ENCODE results near the gene ZNF740.

Gene ZNF740

DNA sequence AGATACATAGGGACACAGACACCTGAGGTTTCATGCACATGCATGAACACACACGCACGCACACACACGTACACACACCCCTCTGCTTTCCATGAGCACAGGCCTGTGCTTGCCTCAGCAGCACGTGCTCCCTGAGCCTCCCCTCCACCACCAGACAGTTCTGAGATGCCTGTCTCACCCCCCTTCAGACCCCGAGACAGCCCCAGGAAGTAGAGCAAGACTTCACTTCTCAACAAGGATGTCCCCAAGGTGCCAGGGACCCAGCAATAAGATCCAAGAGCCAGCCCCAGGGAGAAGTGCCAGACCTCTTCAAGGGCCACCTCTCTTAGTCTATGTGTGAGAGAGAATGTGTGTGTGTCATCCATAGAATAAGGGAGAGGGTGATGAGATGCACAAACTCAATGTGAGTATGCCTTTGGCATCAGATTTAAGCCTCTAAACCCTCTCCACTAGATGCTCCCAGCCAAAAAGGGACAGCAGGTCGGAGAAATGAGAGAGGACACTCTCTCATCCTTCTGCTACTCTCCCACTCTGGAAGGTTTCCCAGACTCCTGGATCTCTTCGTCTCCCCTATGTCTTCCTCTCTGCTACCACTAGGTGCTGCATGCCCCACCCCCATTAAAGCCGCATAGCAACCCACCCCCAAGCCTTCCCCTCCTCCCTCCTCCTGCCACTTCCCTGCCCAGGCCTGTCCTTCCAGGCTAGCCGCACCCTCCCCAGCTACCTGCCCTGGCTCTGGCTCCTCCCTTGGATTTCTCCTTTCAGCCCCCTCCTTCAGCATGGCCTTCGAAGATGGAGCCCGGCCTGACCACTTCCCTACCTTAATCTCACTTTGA, 43.8 kb downstream of the ZNF740 start:
- Histone ChIP-seq H3K14ac (ENCODE audit: low read length) (peak overlapping the region; percentile 78), H2BK5ac (ENCODE audit: low read depth, low read length, poor library complexity) (peak overlapping the region; percentile 66), H3K23ac (ENCODE audit: low read length) (no peak overlapping the region), H3K4ac (ENCODE audit: low read depth, low read length) (peak overlapping the region; percentile 57), H4K8ac (ENCODE audit: low read depth, low read length) (peak overlapping the region; percentile 86), H3K4me1 (ENCODE audit: control insufficient read depth in 1 of 2, insufficient read depth in 2 of 2, low read length in 2 of 2) (peaks cover 31 to 35% of the 10 kb centered on the region in 2 experiments), H4K12ac (ENCODE audit: low read depth, low read length) (no peak overlapping the region), H3K79me1 (ENCODE audit: low read length) (peaks cover 28% of the 10 kb centered on the region), H3K9ac (ENCODE audit: low read length) (no peak overlapping the region), H3K27ac (ENCODE audit: low read depth, low read length) (peak overlapping the region; percentile 75), H3K36me3 (ENCODE audit: control insufficient read depth in 1 of 2, insufficient read depth in 2 of 2, low read length in 2 of 2) (peaks cover 0 to 4% of the 10 kb centered on the region in 2 experiments), H3K18ac (ENCODE audit: low read length) (peak overlapping the region; percentile 84), H2AFZ (ENCODE audit: insufficient read depth, low read length, poor library complexity) (peak overlapping the region; percentile 20), H3K9me3 (ENCODE audit: insufficient read depth, low read depth, low read length) (no peaks in the 10 kb centered on the region), H2AK5ac (ENCODE audit: low read length) (peak overlapping the region; percentile 26), H3K79me2 (ENCODE audit: control insufficient read depth, insufficient read depth, low read length, poor library complexity) (peaks cover 4% of the 10 kb centered on the region), H3K4me2 (ENCODE audit: low read length) (peak overlapping the region; percentile 26), H4K91ac (ENCODE audit: low read depth, low read length) (peak overlapping the region; percentile 88), H3K27me3 (ENCODE audit: insufficient read depth, low read length) (peaks cover 2% of the 10 kb centered on the region), H2BK12ac (ENCODE audit: low read length) (peak overlapping the region; percentile 85), H3K4me3 (ENCODE audit: low read depth, low read length) (no peak overlapping the region), H2BK120ac (ENCODE audit: insufficient read depth, low read length, poor library complexity) (peak overlapping the region; percentile 57)
- DNase-seq, result no peak
- WGBS (ENCODE audit: extremely low coverage, insufficient coverage, insufficient read length), result no CpG with 5 or more reads among the region's 11 CpGs

DNA sequence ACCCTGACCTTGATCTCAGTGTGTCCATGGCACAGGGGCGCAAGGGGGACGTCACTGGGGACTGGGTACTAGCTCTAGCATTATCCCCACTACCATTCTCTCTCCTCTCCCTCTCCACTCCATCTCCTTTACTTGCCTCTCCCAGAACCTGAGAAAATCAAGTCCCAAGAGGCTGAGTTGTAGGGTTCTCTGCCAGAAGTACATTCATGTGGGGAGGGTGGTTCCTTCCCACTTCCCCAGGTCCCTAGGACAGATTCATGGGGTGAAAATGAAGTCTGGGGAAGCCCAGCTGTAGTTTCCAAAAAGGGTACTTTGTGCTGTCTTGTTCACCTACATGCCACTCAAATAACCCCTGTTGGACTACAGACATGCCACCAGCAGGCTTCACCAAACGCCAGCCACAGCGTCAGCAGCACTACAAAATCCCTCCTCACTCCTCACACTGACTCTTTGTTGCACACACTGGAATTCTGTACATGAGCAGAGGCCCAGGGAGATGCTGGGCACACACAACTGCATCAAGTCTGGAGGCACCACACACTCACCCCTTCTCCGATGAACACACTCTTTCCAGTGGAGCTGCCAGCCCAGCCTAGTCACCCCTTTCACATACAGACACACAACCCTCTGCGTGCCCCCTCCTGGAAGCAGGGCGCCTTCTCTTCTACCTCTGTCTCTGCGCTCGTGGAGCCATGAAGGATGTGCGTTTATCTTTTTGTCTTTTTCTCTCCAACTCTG, 44.5 kb downstream of the ZNF740 start:
- H3K27ac ChIP-seq (ENCODE audit: low read depth, low read length), result no peak overlapping the region
- H2BK12ac ChIP-seq (ENCODE audit: low read length), result peak overlapping the region; percentile 21
- peaks cover 0 to 4% of the 10 kb centered on the region in 2 experiments for H3K36me3 ChIP-seq (ENCODE audit: control insufficient read depth in 1 of 2, insufficient read depth in 2 of 2, low read length in 2 of 2)
- peaks cover 34% of the 10 kb centered on the region in 2 experiments for H3K4me1 ChIP-seq (ENCODE audit: control insufficient read depth in 1 of 2, insufficient read depth in 2 of 2, low read length in 2 of 2)
- H3K4me2 ChIP-seq (ENCODE audit: low read length), result no peak overlapping the region
- H3K27me3 ChIP-seq (ENCODE audit: insufficient read depth, low read length), result no peaks in the 10 kb centered on the region
- no peak for DNase-seq
- H3K9me3 ChIP-seq (ENCODE audit: insufficient read depth, low read depth, low read length), result no peaks in the 10 kb centered on the region
- H3K18ac ChIP-seq (ENCODE audit: low read length), result peak overlapping the region; percentile 18
- H4K91ac ChIP-seq (ENCODE audit: low read depth, low read length), result peak overlapping the region; percentile 53
- no peak overlapping the region for H3K9ac ChIP-seq (ENCODE audit: low read length)
- peak overlapping the region; percentile 19 for H2AFZ ChIP-seq (ENCODE audit: insufficient read depth, low read length, poor library complexity)
- peak overlapping the region; percentile 8 for H4K8ac ChIP-seq (ENCODE audit: low read depth, low read length)
- H3K14ac ChIP-seq (ENCODE audit: low read length), result peak overlapping the region; percentile 47
- H3K79me2 ChIP-seq (ENCODE audit: control insufficient read depth, insufficient read depth, low read length, poor library complexity), result peaks cover 4% of the 10 kb centered on the region
- H2BK120ac ChIP-seq (ENCODE audit: insufficient read depth, low read length, poor library complexity), result peak overlapping the region; percentile 3
- H2BK5ac ChIP-seq (ENCODE audit: low read depth, low read length, poor library complexity), result peak overlapping the region; percentile 8
- no peak overlapping the region for H3K4ac ChIP-seq (ENCODE audit: low read depth, low read length)
- no CpG with 5 or more reads among the region's 10 CpGs for WGBS (ENCODE audit: extremely low coverage, insufficient coverage, insufficient read length)
- H3K79me1 ChIP-seq (ENCODE audit: low read length), result peaks cover 23% of the 10 kb centered on the region
- peak overlapping the region; percentile 0 for H2AK5ac ChIP-seq (ENCODE audit: low read length)
- no peak overlapping the region for H4K12ac ChIP-seq (ENCODE audit: low read depth, low read length)
- H3K23ac ChIP-seq (ENCODE audit: low read length), result no peak overlapping the region
- no peak overlapping the region for H3K4me3 ChIP-seq (ENCODE audit: low read depth, low read length)

DNA sequence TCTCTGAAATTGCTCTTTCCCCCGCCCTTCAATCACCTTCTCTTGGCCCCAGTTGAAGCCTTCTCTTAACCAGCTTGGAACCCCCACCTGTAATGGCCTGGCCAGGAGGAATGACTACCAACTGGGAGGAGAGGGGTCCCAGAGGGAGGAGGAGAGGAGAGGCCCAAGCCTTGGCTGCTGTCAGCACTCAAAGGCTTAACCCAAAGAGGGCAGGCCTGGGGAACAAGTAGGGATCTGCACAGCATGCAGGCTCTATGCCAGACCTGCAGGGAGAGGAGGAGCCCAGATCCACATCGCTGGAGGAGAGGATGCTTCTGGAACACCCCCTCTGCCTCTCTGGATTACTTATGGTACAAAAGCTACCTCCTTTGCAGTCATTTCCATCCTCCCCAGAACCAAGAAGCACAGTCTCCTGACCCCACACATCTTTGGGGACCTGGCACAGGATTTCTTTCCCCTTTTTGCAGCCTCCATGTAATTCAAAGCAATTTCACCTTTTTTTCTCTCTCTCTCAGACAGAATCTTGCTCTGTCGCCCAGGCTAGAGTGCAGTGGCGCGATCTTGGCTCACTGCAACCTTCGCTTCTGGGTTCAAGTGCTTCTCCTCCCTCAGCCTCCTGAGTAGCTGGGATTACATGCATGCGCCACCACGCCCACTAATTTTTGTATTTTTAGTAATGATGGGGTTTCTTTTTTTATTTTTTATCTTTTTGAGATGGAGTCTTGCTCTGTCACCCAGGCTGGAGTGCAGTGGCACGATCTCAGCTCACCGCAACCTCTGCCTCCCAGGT, 45.3 kb downstream of the ZNF740 start:
- H3K4me2 ChIP-seq (ENCODE audit: low read length), result no peak overlapping the region
- no peak for DNase-seq
- no peak overlapping the region for H2BK5ac ChIP-seq (ENCODE audit: low read depth, low read length, poor library complexity)
- peaks cover 35 to 41% of the 10 kb centered on the region in 2 experiments for H3K4me1 ChIP-seq (ENCODE audit: control insufficient read depth in 1 of 2, insufficient read depth in 2 of 2, low read length in 2 of 2)
- no peak overlapping the region for H3K4me3 ChIP-seq (ENCODE audit: low read depth, low read length)
- no peak overlapping the region for H2BK120ac ChIP-seq (ENCODE audit: insufficient read depth, low read length, poor library complexity)
- H3K9me3 ChIP-seq (ENCODE audit: insufficient read depth, low read depth, low read length), result no peaks in the 10 kb centered on the region
- H3K27me3 ChIP-seq (ENCODE audit: insufficient read depth, low read length), result no peaks in the 10 kb centered on the region
- no CpG with 5 or more reads among the region's 10 CpGs for WGBS (ENCODE audit: extremely low coverage, insufficient coverage, insufficient read length)
- H3K27ac ChIP-seq (ENCODE audit: low read depth, low read length), result no peak overlapping the region
- no peak overlapping the region for H3K4ac ChIP-seq (ENCODE audit: low read depth, low read length)
- H3K36me3 ChIP-seq (ENCODE audit: control insufficient read depth in 1 of 2, insufficient read depth in 2 of 2, low read length in 2 of 2), result peaks cover 0 to 4% of the 10 kb centered on the region in 2 experiments
- H4K8ac ChIP-seq (ENCODE audit: low read depth, low read length), result no peak overlapping the region
- no peak overlapping the region for H3K18ac ChIP-seq (ENCODE audit: low read length)
- H2AK5ac ChIP-seq (ENCODE audit: low read length), result no peak overlapping the region
- peaks cover 4% of the 10 kb centered on the region for H3K79me2 ChIP-seq (ENCODE audit: control insufficient read depth, insufficient read depth, low read length, poor library complexity)
- peak overlapping the region; percentile 11 for H3K9ac ChIP-seq (ENCODE audit: low read length)
- no peak overlapping the region for H3K14ac ChIP-seq (ENCODE audit: low read length)
- H3K79me1 ChIP-seq (ENCODE audit: low read length), result peaks cover 23% of the 10 kb centered on the region
- H2AFZ ChIP-seq (ENCODE audit: insufficient read depth, low read length, poor library complexity), result no peak overlapping the region
- H2BK12ac ChIP-seq (ENCODE audit: low read length), result no peak overlapping the region
- H4K91ac ChIP-seq (ENCODE audit: low read depth, low read length), result no peak overlapping the region
- no peak overlapping the region for H4K12ac ChIP-seq (ENCODE audit: low read depth, low read length)
- H3K23ac ChIP-seq (ENCODE audit: low read length), result peak overlapping the region; percentile 15

DNA sequence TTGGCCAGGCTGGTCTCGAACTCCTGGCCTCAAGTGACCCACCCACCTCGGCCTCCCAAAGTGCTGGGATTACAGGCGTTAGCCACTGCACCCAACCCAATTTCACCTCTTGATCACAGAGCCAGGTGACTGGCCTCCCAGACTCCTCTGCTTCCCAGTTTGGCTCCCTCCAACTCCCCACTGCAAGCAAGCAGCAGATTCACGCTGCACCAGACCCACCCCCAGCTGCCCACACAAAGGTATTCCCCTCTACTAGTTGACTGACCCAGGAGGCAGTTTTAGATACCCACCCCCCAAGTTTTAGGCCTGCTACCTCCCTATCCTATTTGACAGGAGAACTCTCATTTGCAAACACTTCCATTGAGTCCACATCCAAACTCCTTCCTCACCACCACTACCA, 46.3 kb downstream of the ZNF740 start:
- H3K4ac ChIP-seq (ENCODE audit: low read depth, low read length), result no peak overlapping the region
- H3K9me3 ChIP-seq (ENCODE audit: insufficient read depth, low read depth, low read length), result no peaks in the 10 kb centered on the region
- no peak overlapping the region for H2BK120ac ChIP-seq (ENCODE audit: insufficient read depth, low read length, poor library complexity)
- no peak overlapping the region for H3K18ac ChIP-seq (ENCODE audit: low read length)
- H3K27me3 ChIP-seq (ENCODE audit: insufficient read depth, low read length), result no peaks in the 10 kb centered on the region
- no peak overlapping the region for H3K9ac ChIP-seq (ENCODE audit: low read length)
- H2BK5ac ChIP-seq (ENCODE audit: low read depth, low read length, poor library complexity), result no peak overlapping the region
- no peak overlapping the region for H2AK5ac ChIP-seq (ENCODE audit: low read length)
- no peak overlapping the region for H3K23ac ChIP-seq (ENCODE audit: low read length)
- no peak overlapping the region for H4K91ac ChIP-seq (ENCODE audit: low read depth, low read length)
- no peak overlapping the region for H3K4me3 ChIP-seq (ENCODE audit: low read depth, low read length)
- WGBS (ENCODE audit: extremely low coverage, insufficient coverage, insufficient read length), result no CpG with 5 or more reads among the region's 4 CpGs
- peaks cover 26% of the 10 kb centered on the region for H3K79me1 ChIP-seq (ENCODE audit: low read length)
- peaks cover 43 to 51% of the 10 kb centered on the region in 2 experiments for H3K4me1 ChIP-seq (ENCODE audit: control insufficient read depth in 1 of 2, insufficient read depth in 2 of 2, low read length in 2 of 2)
- H3K14ac ChIP-seq (ENCODE audit: low read length), result no peak overlapping the region
- no peak overlapping the region for H4K8ac ChIP-seq (ENCODE audit: low read depth, low read length)
- H4K12ac ChIP-seq (ENCODE audit: low read depth, low read length), result no peak overlapping the region
- no peak overlapping the region for H3K27ac ChIP-seq (ENCODE audit: low read depth, low read length)
- peaks cover 3% of the 10 kb centered on the region for H3K79me2 ChIP-seq (ENCODE audit: control insufficient read depth, insufficient read depth, low read length, poor library complexity)
- no peak overlapping the region for H2BK12ac ChIP-seq (ENCODE audit: low read length)
- H3K36me3 ChIP-seq (ENCODE audit: control insufficient read depth in 1 of 2, insufficient read depth in 2 of 2, low read length in 2 of 2), result peaks cover 0 to 4% of the 10 kb centered on the region in 2 experiments
- H2AFZ ChIP-seq (ENCODE audit: insufficient read depth, low read length, poor library complexity), result no peak overlapping the region
- H3K4me2 ChIP-seq (ENCODE audit: low read length), result no peak overlapping the region
- no peak for DNase-seq
